VCaP (cell line): Measurements from ENCODE around the gene BPGM.
"Not testable (repeated sequence)": the region's sequence is repeated elsewhere in the genome, so short reads cannot be mapped to it uniquely, and the experiment has no call there.

Experiments
- H3K27ac ChIP-seq: fragments of 450-650 bp; 2 replicates; pipeline ENCODE4 v1.5.1; 2017
- CTCF ChIP-seq: fragments of 450-650 bp; conservative IDR thresholded peaks from 2 replicates; pipeline ENCODE4 v1.5.1; 2017; ENCODE audit warnings: mild to moderate bottlenecking, moderate library complexity

Gene BPGM

GRCh38 chr7:134640842-134641715 is 5.6 kb upstream of the BPGM start:
- TF ChIP-seq CTCF = no peak
- no peak overlapping the region for H3K27ac ChIP-seq

GRCh38 chr7:134641981-134642380 is 4.7 kb upstream of the BPGM start:
- H3K27ac ChIP-seq = not testable (repeated sequence)

GRCh38 chr7:134643131-134643530 is 3.5 kb upstream of the BPGM start:
- TF ChIP-seq CTCF = no peak
- no peak overlapping the region for H3K27ac ChIP-seq

GRCh38 chr7:134645478-134645877 is 1.2 kb upstream of the BPGM start:
- peak overlapping the region; percentile 79 for H3K27ac ChIP-seq
- no peak for TF ChIP-seq CTCF

GRCh38 chr7:134645935-134646334 is 718 bp upstream of the BPGM start:
- peak overlapping the region; percentile 79 for H3K27ac ChIP-seq
- TF ChIP-seq CTCF = no peak

- no peak for TF ChIP-seq CTCF
- no peak overlapping the region for H3K27ac ChIP-seq
These were observed 1.8 kb downstream of the BPGM start for GRCh38 chr7:134648456-134648855.

- no peak for TF ChIP-seq CTCF
- no peak overlapping the region for H3K27ac ChIP-seq
These were observed 2.6 kb downstream of the BPGM start for GRCh38 chr7:134649226-134649775.

GRCh38 chr7:134651991-134652390 is 5.3 kb downstream of the BPGM start:
- TF ChIP-seq CTCF = no peak
- no peak overlapping the region for H3K27ac ChIP-seq
